Heart left ventricle (tissue), 16 donors: Measurements from ENCODE around the gene WFDC9. TPM values are rescaled to one million over a fixed set of nuclear protein-coding genes. Genes with fewer than 3 reads are reported as not detected.

Experiments
- ATAC-seq, 4 donors: fragments of 200-7000 bp; cut with Tn5 transposase; one replicate each; pipeline ENCODE4 v1.9.1; 2020 to 2022; ENCODE audit warnings: moderate library complexity in 4 of 4, mild to moderate bottlenecking in 3 of 4, moderate number of reproducible peaks in 1 of 4
- DNase-seq, 5 donors: peaks; one replicate each; pipeline ENCODE4 v3.0.0-alpha.2; 2020
- H3K27ac ChIP-seq, 12 donors: fragments of 200-600 bp; sonication (generic) in 4 of 12; one replicate each; pipeline versions ENCODE4 v1.5.0 to v1.8.0; 2016 to 2022; ENCODE audit warnings: mild to moderate bottlenecking in 2 of 12
- H3K27me3 ChIP-seq, 9 donors: fragments of 200-600 bp; sonication (generic) in 2 of 9; one replicate each; pipeline versions ENCODE4 v1.5.1 to v1.8.0; 2016 to 2022; ENCODE audit warnings: mild to moderate bottlenecking in 3 of 9
- H3K36me3 ChIP-seq, 9 donors: fragments of 200-600 bp; sonication (generic) in 2 of 9; one replicate each; pipeline versions ENCODE4 v1.5.0 to v1.8.0; 2018 to 2022; ENCODE audit warnings: mild to moderate bottlenecking in 2 of 9
- H3K4me1 ChIP-seq, 12 donors: fragments of 200-600 bp; sonication (generic) in 4 of 12; one replicate each; pipeline versions ENCODE4 v1.5.0 to v1.8.0; 2016 to 2022; ENCODE audit warnings: mild to moderate bottlenecking in 3 of 12
- H3K4me3 ChIP-seq, 12 donors: fragments of 200-600 bp; sonication (generic) in 4 of 12; one replicate each; pipeline versions ENCODE4 v1.5.0 to v1.8.0; 2017 to 2022; ENCODE audit warnings: mild to moderate bottlenecking in 9 of 12, moderate library complexity in 4 of 12
- H3K9me3 ChIP-seq, 12 donors: fragments of 200-600 bp; sonication (generic) in 4 of 12; one replicate each; pipeline versions ENCODE4 v1.5.0 to v1.8.0; 2016 to 2022; ENCODE audit warnings: mild to moderate bottlenecking in 1 of 12
- POLR2A ChIP-seq, 2 donors: fragments of 450-650 bp; IDR thresholded peaks; one replicate each; pipeline ENCODE4 v1.6.1; 2017; ENCODE audit warnings: antibody characterized with exemption in 2 of 2, mild to moderate bottlenecking in 2 of 2, moderate library complexity in 2 of 2
- WGBS, 4 donors: extraction: QIAGEN DNeasy Blood & Tissue Kit in 2 of 4; methylation state at CpG; one replicate each; pipeline versions ENCODE4 v1.1.5 to v1.1.7; 2013 to 2018; 5-methylcytosine and 5-hydroxymethylcytosine counted together
- intact Hi-C, 10 donors: fragments of 100-400 bp; cut with DNase I; formaldehyde crosslinking; loops; one replicate each; pipeline versions ENCODE4 v1.11.1 to v1.14.2; 2022
- polyA plus RNA-seq, 2 donors: library from polyadenylated mRNA; stranded (reverse); fragments of 200-250 nt; gene quantifications; one replicate each; pipeline ENCODE4 v1.2.3, GENCODE V29; 2013
- total RNA-seq, 9 donors: library from RNA; depleted of rRNA in 2 of 9; stranded (reverse); fragments of >200 nt in 2 of 9; fragmentation: NEBNext Ultra II Directional in 3 of 9; extraction: Animal tissue kit (Norgen Biotek cat#: 25700) in 3 of 9; gene quantifications; one replicate each; pipeline versions ENCODE4 v1.1.0 to v1.2.4, GENCODE V29; 2016 to 2023
- TF ChIP-seq, protein P1 (sequence below), 12 donors: fragments of 200-600 bp; sonication (generic) in 4 of 12; IDR thresholded peaks; one replicate each; pipeline versions ENCODE4 v1.5.0 to v1.8.0; 2018 to 2022; ENCODE audit warnings: antibody characterized with exemption in 12 of 12, mild to moderate bottlenecking in 5 of 12
- donor health status: ischemic (EF 13 %, LVEDD 7.1; RV severe dilation, severe dysfunction).
- donor health status: healthy with polysubstance abuse.
- donor health status: DM: no; HTN: yes; CAD: no.
- donor health status: DM: no; HTN: no; CAD: no.
- donor health status: ischemic (EF 25% LVEDD 6.9; RV normal size, moderate dysfunction).
- donor health status: ischemic (EF 25% LVEDD 5.7; RV mildly dilated, moderate dysfunction).
- donor health status: healthy.
- donor health status: DM: yes; HTN: yes; CAD: no.
- donor health status: ischemic (EF 35%, LVEDD 5.7; RV mildly dilated, moderate dysfunction).
- donor health status: nonischemic (EF 11% LVEDD 7.7; RV severe dilation, severe dysfunction).
- donor health status: DM: yes; HTN: yes; CAD: no.
- donor health status: PGD.
- donor health status: ischemic (EF 29% LVEDD 5.4; RV normal size, mild dysfunction).
- donor health status: nonischemic (EF 23%, LVEDD 6.1; RV moderate dilation, normal function).

WFDC9 gene
- total and polyA plus RNA-seq, 11 donors, result not detected

DNA sequence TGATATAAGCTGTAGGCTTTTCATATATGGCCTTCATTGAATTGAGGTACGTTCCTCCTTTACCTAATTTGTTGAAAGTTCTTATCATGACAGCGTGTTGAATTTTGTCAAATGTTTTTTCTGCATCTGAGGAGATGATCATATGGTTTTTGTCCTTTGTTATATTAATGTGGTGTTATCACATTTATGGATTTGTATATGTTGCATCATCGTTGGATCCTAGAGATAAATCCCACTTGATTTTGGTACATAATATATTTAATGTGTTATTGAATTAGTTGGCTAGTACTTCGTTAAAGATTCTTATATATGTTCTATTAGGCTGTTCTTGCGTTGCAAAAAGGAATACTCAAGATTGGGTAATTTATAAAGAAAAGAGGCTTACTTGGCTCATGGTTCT is 8.6 kb upstream of the WFDC9 start:
- ATAC-seq (no peak), DNase-seq (no peak)
- intact Hi-C loops, result no loop called here
- Histone ChIP-seq H3K27ac (no peak overlapping the region), H3K4me1 (no peaks in the 10 kb centered on the region), H3K27me3 (peaks cover 0 to 5% (median 0%) of the 10 kb centered on the region in 9 donors), H3K9me3 (peaks cover 0 to 9% (median 0%) of the 10 kb centered on the region in 12 donors), H3K36me3 (no peaks in the 10 kb centered on the region), H3K4me3 (no peak overlapping the region)
- WGBS, 4 donors, result 81 to 87% (median 83%) methylated on average over 5 of the region's 5 CpGs
- no peak for TF ChIP-seq POLR2A (IDR thresholded peaks at IDR 0.05)
- TF ChIP-seq, protein P1, sequence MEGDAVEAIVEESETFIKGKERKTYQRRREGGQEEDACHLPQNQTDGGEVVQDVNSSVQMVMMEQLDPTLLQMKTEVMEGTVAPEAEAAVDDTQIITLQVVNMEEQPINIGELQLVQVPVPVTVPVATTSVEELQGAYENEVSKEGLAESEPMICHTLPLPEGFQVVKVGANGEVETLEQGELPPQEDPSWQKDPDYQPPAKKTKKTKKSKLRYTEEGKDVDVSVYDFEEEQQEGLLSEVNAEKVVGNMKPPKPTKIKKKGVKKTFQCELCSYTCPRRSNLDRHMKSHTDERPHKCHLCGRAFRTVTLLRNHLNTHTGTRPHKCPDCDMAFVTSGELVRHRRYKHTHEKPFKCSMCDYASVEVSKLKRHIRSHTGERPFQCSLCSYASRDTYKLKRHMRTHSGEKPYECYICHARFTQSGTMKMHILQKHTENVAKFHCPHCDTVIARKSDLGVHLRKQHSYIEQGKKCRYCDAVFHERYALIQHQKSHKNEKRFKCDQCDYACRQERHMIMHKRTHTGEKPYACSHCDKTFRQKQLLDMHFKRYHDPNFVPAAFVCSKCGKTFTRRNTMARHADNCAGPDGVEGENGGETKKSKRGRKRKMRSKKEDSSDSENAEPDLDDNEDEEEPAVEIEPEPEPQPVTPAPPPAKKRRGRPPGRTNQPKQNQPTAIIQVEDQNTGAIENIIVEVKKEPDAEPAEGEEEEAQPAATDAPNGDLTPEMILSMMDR (IDR thresholded peaks at IDR 0.05), result no peak

DNA sequence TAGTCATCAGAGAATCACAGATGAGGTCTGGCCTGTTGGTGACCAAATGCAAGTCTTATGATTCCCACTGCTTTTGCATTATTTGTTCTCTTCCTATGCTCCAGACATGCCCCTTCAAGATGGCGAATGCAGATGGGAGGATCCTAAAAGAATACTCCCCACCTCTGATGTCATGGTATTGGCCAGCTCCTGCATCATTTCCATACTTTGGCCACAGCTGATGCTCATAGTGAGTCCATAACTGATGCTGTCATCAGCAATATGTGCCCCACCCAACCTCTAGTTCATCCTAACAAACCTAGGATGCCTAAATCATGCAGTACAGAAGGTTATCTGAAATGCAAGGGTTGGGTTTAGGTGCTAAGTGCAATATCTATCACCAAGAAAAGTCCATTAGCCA is 5.4 kb upstream of the WFDC9 start:
- Histone ChIP-seq H3K27ac (no peak overlapping the region), H3K9me3 (peaks cover 0 to 9% (median 0%) of the 10 kb centered on the region in 12 donors), H3K36me3 (no peaks in the 10 kb centered on the region), H3K27me3 (peaks cover 0 to 5% (median 0%) of the 10 kb centered on the region in 9 donors), H3K4me3 (no peak overlapping the region), H3K4me1 (no peaks in the 10 kb centered on the region)
- intact Hi-C loops, result no loop called here
- 50 to 90% (median 74%) methylated on average over 1 of the region's 1 CpG for WGBS, 4 donors
- DNase-seq (no peak), ATAC-seq (no peak)
- TF ChIP-seq POLR2A (IDR thresholded peaks at IDR 0.05), result no peak
- TF ChIP-seq, protein P1 (IDR thresholded peaks at IDR 0.05), result no peak

DNA sequence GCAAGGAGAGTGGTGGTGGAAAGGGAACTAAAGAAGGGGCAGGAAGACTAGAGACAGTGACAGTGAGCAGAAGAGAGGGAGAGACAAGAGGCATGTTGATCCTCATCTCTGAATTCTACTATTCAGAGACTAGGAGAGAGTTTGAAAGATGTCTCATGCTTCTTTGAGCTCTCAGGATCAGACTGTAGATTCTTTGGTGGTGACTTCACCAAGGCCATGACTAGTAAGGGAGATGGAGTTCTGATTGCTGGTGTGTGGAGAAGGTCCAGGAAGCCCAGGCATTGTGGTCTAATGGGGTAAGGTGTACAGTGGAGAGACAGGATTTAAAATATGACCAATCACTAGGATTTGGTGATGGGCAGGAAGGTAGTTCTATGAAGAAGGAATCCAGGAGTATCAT is 713 bp downstream of the WFDC9 start:
- intact Hi-C loops, result no loop called here
- Histone ChIP-seq H3K36me3 (no peaks in the 10 kb centered on the region), H3K4me1 (peaks cover 0 to 4% (median 0%) of the 10 kb centered on the region in 12 donors), H3K27me3 (peaks cover 0 to 12% (median 0%) of the 10 kb centered on the region in 9 donors), H3K4me3 (no peak overlapping the region), H3K9me3 (peaks cover 0 to 3% (median 0%) of the 10 kb centered on the region in 12 donors), H3K27ac (no peak overlapping the region)
- TF ChIP-seq POLR2A (IDR thresholded peaks at IDR 0.05), result no peak
- TF ChIP-seq, protein P1 (IDR thresholded peaks at IDR 0.05), result no peak
- DNase-seq (no peak), ATAC-seq (no peak)

DNA sequence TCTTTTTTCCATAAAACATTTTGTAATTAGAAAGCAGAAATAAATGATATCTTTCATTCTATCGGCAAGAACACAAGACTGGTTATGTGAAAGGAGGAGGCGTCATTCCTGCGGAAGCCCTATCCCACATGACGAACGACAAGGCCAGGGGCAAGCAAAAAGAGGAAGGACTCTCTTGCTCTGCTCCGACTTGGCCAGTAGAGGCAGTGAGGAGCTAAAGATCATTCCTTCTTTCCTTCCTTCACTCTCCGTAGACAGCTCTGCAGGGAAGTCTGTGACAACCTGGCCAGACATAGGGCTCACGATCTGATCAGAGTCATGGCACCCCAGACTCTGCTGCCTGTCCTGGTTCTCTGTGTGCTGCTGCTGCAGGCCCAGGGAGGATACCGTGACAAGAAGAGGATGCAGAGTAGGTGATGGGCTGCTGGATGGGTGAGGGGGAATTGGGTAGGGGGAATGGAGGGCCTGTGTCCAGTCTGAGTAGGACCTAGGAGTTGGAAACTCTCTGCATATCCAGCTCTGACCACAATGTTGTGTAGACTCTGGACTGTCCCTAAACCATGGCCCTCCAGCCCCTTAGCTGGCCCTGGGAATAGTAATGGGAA is 1.5 kb downstream of the WFDC9 start, which contains the start of gene WFDC10A:
WFDC10A (plus strand) TSS at position 244 of the 605 bp plus-strand sequence; CDS start at position 319, 75 bp downstream.
- peak in 3 of 4 donors; percentile 39 to 72 (median 70) for ATAC-seq
- peaks cover 0 to 12% (median 0%) of the 10 kb centered on the region in 9 donors for H3K27me3 ChIP-seq

More for the DNA sequence above, 1.5 kb downstream of the WFDC9 start, which contains the start of gene WFDC10A:
- Histone ChIP-seq H3K4me1 (peaks cover 0 to 4% (median 0%) of the 10 kb centered on the region in 12 donors), H3K36me3 (no peaks in the 10 kb centered on the region), H3K27ac (no peak within 1 kb of the TSS), H3K9me3 (peaks cover 0 to 6% (median 0%) of the 10 kb centered on the region in 12 donors), H3K4me3 (no peak within 1 kb of the TSS)
- intact Hi-C loops, result no loop called here
- 9 to 13% (median 11%) methylated on average over 9 of the region's 9 CpGs for WGBS, 4 donors
- TF ChIP-seq, protein P1 (IDR thresholded peaks at IDR 0.05), result peak; percentile 10 to 63 (median 37)
- TF ChIP-seq POLR2A (IDR thresholded peaks at IDR 0.05), result no peak
- peak in 2 of 5 donors; percentile 27 to 33 for DNase-seq
